GM04503 (cell line): ENCODE data around the gene RPTOR.
A peak's percentile ranks its signal among the peaks of the same experiment; 100 is the strongest.
"Not testable (repeated sequence)": the region's sequence is repeated elsewhere in the genome, so short reads cannot be mapped to it uniquely, and the experiment has no call there.

Source experiments
- DNase-seq: peaks from one replicate; pipeline ENCODE4 v3.0.0-alpha.2; 2012; ENCODE audit warnings: low read depth

RPTOR gene, protein sequence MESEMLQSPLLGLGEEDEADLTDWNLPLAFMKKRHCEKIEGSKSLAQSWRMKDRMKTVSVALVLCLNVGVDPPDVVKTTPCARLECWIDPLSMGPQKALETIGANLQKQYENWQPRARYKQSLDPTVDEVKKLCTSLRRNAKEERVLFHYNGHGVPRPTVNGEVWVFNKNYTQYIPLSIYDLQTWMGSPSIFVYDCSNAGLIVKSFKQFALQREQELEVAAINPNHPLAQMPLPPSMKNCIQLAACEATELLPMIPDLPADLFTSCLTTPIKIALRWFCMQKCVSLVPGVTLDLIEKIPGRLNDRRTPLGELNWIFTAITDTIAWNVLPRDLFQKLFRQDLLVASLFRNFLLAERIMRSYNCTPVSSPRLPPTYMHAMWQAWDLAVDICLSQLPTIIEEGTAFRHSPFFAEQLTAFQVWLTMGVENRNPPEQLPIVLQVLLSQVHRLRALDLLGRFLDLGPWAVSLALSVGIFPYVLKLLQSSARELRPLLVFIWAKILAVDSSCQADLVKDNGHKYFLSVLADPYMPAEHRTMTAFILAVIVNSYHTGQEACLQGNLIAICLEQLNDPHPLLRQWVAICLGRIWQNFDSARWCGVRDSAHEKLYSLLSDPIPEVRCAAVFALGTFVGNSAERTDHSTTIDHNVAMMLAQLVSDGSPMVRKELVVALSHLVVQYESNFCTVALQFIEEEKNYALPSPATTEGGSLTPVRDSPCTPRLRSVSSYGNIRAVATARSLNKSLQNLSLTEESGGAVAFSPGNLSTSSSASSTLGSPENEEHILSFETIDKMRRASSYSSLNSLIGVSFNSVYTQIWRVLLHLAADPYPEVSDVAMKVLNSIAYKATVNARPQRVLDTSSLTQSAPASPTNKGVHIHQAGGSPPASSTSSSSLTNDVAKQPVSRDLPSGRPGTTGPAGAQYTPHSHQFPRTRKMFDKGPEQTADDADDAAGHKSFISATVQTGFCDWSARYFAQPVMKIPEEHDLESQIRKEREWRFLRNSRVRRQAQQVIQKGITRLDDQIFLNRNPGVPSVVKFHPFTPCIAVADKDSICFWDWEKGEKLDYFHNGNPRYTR (N-terminal part only)

DNA sequence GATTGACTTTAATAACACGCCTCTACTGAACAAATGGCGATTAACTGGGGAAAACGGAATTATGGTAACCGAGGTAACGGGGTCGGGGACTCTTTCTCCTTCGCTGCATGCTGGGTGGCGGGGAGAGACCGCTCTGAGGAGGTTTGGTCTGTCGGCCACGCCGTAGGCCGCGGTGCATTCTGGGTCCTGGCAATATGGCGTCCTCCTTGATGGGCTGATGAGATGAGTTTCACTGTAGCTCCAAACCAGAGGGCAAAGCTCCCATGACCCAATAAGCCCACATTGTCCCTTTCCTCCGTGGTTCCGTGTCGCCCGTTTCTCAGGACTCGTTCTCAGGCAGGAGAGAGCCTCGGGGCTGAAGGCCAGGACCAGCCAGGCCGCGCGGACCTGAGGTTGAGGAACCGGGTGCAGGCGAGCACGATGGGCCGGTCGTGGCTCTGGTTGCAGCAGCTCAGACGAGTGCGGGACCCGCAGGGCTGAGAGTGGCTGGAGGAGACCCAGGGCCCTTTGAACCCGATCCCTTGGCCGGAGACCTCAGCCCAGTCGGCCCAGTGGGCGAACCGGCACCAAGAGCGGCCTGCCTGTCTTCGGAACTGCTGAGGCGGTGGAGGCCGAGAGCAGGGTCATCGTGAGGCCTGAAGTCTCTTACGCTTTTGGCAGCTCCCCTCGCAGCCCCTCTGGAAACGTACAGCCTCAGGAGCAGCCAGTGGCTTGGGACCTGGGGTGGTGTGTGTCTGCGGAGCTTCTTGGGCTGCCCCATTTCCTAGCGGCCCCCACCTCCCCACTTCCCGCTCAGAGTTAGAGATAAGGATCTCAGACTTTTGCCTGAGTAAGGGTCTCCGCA is at the start of gene RPTOR:
TSS of gene RPTOR (plus strand) at position 184 of the 844 bp plus-strand sequence. CDS start 792 bp downstream, outside the sequence.
- peak; percentile 64 for DNase-seq

DNA sequence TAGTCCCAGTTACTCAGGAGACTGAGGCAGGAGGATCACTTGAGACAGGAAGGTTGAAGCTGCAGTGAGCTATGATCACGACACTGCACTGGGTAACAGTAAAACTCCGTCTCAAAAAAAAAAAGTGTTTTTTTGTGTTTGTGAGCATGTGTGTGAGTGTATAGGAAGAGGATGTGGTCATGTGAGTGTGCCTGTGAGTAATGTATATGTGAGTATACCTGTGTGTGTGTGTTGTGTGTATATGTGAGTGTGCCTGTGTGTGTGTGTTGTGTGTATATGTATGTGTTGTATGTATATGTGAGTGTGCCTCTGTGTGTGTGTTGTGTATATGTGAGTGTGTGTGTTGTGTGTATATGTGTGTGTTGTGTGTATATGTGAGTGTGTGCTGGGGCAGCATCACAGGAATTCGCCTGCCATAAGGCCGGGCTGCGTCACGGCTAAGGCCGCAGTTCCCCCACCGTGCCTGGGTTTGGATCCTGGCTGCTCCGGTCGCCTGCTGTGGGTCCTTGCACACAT is 46.9 kb upstream of the RPTOR start:
- DNase-seq: no peak

DNA sequence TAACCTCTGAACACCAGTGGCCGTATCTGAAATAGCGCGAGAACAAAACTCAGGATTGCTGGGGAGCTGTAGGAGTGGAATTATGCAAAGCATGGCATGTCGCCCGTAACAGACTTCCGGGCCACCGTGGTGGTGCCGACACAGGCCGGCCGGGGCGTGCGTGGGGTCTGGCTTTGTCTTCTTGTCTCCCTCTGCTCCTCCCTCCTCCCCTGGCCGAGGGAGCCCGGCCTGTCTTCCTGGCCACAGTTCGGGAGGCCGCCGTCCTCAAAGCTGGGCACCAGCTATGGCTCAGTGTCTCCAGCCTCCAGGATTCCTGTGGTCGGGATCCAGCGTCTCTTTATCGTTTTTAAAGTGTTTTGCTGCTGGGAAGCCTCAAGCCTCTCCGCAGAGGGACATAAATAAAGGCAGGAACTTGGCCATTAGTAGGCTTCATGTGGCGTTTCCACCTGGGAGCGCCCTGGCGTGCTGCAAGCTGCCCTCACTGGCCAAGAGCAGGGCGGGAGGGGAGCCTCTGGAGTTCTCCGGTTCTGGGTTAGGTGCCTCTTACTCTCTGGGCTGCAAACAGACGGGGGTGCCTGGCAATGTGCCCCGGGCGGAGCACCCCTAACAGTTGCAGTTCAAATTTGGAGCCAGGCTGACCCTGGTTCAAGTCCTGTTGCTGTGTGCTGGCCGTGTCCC is 46.3 kb upstream of the RPTOR start:
- no peak for DNase-seq

DNA sequence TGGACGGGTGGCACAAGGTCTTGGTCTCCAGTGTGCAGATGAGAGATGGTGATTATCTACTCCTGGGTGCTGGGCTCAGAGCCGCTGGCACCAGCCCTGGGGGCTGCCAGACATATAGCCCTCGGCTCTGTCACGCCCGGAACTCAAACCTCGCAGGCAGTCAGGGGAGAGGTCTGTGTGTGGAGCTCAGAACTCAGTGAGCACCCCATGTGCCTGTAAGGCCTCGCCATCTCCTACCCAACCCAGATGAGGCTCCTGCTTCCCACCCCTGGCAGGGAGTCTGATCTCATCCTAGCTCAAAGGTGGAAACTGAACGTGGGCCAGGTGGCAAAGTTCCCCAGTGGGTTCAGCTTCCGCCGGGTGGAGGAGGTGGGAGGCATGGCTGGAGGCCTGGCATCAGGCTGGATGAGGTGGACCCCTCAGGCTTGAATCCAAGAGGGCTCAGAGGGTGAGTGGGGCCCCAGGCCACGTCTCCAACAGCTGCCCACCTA is 45.7 kb upstream of the RPTOR start:
- DNase-seq: no peak

DNA sequence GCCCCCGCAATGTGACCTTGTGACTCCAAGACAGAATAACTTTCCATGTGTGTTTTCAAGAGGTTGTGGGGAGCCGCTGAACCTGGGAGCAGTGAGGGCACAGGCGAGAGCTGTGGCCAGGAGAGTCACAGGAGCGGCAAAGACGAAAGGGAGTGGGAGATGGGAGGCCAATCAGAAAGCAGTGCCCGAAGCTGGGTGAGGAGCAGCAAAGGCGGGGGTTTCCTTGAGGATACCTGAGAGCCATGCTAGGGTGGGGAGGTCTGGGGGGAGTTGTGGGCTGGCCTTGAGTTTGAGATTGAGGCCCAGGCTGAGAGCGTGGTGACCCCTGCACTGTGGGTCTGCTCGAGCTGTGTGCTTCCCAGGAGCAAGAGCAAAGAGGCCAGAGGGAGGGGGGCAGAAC is 45.1 kb upstream of the RPTOR start:
- no peak for DNase-seq

DNA sequence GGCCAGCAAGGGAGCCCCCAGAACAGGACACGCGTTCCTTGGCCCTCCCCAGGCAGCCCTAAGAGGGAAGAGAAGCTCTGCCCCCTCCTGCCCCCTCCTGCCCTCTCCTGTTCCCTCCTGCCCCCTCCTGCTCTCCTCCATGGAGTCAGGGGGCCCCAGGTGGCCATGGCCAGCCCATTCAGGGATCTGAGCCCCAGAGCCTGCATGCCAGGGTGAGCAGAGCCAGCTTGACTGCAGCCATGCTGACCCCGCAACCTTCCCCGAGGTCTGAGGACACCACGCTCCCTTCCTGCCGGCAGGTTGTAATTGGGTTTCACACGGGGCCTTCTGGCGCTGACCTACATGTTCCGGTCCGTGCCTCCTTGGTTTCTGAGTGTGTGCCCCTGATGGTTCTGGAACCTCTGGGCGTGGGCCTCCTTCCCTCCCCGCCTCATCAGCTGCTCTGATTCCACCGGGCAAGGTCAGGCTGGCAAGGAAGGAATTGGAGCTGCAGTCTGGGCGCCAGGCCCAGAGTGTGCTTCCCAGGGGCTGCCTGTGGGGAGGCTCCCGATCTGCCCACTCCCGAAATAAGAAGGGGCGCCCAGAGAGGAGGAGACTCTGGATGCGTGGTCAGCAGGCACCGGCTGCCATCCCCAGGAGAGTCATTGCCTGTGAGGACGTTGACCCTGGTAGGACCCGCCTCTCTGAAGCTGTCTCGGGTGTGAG is 44.5 kb upstream of the RPTOR start:
- DNase-seq: no peak

DNA sequence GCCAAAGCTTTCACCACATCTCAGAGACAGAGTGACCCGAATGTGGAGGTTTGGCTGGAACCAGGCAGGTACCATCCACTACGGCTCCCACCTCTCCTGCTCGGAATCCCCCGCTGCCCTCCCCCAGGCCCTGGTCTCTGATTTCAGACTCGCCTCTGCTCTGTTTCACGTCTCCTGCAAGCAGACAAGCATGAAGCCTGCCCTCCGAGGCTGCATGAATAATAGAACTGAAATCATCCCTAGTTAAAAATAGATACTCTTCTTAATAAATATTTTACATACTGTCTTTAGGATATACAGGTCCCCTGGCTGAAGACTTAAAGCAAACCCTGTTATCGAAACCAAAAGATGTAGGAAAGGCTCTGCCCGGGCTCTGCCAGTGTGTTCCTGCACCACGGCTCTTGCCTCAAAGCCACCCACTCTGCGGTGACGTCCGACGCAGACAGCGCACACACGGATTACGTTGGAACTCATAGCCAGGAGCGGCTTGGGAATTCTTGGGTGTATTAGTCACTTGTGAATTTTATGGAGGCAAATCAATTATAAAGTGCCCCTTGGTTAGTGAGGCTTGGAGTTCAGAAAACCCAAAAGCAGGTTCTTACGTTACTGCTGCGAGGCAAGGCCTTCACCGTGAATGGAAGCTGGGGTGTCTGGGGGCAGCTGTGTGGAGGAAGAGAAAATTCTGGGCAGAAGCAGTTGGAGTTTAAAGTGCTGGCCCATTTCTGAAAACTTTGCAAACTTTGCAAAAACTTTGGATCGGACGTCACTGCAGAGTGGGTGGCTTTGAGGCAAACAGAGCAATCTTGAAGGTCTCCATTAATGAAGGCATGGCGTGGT is 42.7 kb upstream of the RPTOR start:
- no peak for DNase-seq

DNA sequence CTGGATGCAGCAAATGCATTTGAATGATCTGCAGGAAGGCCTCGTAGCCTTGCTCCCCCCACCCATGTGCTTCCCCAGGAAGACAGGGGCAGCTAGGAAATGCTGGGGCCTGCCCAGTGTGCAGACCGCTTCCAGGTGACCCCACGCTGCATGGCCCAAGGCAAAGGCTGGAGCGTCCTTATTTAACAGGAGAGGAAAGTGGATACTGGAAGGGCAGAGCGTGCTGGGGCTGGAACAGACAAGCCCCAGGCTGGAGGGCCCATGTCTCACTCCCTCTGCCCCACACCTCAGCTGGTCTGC is 42.1 kb upstream of the RPTOR start:
- no peak for DNase-seq

DNA sequence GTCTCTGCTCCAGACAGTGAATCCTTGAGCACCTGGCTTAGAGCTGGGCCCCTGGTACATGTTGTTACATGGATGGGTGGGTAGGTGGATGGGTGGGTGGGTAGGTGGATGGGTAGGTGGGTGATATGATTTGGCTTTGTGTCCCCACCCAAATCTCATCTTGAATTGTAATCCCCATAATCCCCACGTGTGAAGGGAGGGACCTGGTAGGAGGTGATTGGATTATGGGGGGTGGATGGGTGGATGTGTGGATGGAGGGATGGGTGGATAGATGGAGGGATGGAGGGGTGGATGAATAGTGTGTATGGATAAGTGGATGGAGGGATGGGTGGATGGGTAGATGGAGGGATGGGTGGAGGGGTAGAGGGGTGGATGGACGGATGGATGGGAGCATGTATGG is 41.6 kb upstream of the RPTOR start:
- DNase-seq: no peak

DNA sequence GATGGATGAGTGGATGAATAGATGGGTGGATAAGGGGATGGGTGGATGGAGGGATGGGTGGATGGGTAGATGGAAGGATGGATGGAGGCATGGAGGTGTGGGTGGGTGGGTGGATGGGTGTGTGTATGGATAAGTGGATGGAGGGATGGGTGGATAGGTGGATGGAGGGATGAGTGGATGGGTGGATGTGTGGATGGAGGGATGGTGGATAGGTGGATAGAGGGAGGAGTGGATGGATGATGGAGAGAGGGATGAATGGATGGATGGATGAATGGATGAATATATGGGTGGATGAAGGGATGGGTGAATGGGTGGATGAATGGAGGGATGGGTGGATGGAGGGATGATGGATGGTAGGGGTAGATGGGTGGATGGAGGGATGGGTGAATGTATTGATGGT is 40.7 kb upstream of the RPTOR start:
- DNase-seq: no peak

DNA sequence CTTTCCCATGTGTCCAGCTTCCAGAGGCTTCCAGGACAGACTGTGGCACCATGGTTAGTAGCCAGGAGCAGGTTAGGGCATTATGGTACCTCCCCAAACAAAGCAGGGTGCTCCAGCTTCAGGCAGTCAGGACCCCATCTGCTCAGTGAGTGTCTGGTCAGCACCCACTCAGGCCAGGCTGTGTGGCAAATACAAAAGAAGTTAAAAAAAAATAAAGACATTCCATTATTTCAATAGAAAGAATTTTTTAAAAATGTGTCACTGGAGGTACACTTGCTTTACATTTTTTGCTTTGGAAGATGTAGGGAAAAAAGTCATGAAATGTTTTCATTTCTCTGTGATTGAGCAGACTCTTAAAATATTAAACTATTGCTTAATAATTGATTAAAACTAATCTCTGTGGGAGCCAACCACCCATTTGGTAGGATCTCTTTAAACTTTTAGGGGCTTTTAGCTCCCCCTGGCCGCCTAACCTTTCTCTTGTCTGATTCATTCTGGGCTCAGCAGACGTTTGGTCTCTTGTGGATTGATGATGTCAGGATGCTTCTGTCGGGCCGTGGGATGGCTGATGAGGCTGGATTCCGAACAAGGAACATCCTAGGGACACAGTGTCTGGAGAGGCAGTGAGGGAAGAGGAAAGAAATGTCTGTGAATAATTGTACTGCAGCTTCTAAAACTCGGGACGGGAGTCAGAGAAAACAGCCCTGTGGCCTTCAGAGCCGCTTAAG is 39.8 kb upstream of the RPTOR start:
- no peak for DNase-seq

DNA sequence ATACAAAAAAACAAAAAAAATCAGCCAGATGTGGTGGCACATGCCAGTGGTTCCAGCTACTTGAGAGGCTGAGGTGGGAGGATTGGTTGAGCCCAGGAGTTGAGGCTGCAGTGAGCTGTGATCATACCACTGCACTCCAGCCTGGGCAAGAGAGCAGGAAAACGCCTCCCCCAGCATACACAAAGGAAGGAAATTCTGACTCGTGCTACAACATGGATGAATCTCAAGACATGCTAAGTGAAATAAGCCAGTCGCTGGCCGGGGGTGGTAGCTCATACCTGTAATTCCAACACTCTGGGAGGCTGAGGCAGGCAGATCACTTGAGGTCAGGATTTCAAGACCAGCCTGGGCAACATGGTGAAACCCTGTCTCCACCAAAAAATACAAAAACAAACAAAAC is 37.5 kb upstream of the RPTOR start:
- DNase-seq: not testable (repeated sequence)

DNA sequence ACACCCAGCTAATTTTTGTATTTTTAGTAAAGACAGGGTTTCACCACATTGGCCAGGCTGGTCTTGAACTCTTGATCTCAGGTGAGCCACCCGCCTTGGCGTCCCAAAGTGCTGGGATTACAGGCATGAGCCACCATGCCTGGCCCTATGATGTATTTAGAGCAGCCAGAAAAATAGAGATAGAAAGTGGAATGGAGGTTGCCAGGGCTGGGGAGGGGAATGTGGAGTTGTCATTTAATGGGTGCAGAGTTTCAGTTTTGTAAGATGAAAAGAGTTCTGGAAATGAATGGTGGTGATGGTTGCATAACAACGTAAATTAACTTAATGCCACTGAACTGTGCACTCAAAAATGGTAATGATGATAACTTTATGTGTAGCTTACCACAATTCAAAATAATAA is 36.7 kb upstream of the RPTOR start:
- DNase-seq: no peak

DNA sequence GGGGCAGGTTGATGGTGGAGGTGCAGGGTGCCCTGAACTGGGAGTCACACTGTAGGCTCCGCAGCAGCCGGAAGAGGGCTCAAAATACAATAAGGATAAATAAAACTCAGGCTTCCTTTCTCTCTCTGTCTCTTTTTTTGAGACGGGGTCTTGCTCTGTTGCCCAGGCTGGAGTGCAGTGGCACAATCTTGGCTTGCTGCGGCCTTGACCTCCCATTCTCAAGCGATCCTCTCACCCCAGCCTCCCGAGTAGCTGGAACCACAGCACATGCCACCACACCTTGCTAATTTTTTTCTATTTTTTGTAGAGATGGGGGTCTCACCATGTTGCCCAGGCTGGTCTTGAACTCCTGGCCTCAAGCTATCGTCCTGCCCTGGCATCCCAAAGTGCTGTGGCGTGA is 35.3 kb upstream of the RPTOR start:
- DNase-seq: no peak

DNA sequence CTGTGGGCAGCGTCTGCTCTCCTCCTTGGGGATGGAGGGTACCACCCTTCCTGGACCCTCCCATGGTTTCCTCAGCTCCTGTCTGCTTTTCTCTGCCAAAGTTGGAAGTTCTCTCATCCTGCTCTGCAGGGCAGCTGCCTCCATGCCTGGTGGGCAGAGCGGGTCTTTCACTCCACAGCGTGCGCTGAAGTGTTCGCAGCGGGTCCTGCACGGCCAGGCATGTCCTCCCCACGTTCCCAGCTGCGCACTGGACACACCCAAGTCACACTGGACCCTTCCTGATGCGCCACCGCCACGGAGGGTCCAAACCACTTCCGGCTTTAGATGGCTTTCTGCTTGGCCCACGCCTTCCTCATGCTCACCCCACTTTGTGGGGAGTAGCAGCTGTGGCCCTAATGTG is 34.5 kb upstream of the RPTOR start:
- DNase-seq: no peak

DNA sequence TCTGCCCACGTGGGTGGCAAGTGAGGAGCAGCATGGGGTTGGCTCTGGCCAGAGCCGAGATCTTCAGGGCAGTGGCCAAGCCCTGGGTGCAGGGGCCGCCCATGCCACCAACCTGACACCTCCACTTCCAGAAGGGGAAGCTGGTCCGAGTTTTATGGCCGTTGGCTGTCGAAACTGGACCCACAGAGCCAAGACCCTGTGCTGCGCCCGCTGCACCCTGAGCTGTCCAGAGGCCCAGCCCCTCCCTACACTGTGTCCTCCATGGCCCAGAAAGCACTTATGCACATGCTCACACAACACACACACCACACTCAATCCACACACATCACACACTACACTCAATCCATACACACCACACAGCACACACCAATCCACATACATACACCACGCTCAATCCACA is 33.9 kb upstream of the RPTOR start:
- no peak for DNase-seq

DNA sequence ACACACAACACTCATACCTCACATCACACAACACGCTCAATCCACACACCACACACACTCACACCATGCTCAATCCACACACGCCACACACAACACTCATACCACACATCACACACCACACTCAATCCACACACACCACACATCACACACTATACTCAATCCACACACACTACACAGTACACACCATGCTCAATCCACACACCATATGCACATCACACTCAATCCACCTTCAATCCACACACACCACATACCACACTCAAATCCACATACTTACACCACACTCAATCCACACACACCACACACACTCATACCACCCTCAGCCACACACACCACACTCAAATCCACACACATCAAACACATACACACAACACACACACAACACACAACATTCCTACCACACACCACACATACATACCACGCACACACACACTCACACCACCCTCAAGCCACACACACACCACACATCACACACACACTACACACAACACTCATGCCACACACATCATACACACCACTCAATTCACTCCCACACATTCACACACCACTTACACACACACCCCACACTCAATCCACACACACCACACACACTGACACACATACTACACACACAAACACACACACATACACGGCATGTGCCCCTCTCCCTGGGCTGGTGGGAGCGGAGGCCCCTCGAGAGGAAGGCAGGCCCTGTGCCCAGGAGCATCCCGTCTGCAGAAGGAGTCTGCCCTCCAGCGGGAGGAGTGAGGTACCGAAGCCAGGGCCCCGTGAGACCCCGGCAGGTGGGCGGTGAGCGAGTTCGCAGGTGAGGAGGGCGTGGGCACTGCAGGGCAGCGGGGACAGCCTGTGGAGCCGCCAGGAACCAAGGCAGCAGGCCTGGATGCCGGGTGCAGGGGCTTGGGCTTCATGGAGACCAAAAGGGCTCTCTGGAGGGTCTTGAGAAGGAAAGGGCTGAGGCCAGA is 33.1 kb upstream of the RPTOR start:
- no peak for DNase-seq

DNA sequence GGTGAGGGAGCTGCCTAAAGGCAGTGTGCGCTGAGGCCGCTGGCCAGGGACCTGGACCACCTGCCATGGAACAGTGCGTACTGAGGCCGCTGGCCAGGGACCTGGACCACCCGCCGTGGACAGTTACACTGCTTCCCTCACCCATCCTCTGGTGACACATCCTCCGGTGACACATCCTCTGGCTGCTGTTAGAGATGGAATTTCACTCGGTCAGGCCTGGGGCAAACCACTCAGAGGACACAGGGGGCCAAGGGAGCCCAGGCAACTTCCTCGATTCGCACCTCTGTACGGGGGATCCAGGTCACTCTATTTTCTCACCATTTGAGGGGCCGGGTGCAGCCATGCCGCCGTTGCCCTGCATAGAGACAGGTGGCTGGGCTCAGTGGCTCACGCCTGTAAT is 32.4 kb upstream of the RPTOR start:
- DNase-seq: no peak
